Peyer's patch (tissue), 4 donors: ENCODE measurements around the gene GAB1. TPM values are rescaled to one million over a fixed set of nuclear protein-coding genes. Genes with fewer than 3 reads are reported as not detected.
A peak's percentile ranks its signal among the peaks of the same experiment; 100 is the strongest.
"Not testable (repeated sequence)": the region's sequence is repeated elsewhere in the genome, so short reads cannot be mapped to it uniquely, and the experiment has no call there.

Experiments
- DNase-seq, 3 donors: peaks; one replicate each; pipeline ENCODE4 v3.0.0-alpha.2; 2017 to 2019
- H3K27ac ChIP-seq, 4 donors: fragments of 200-600 bp; sonication (generic); one replicate each; pipeline ENCODE4 v1.5.1; 2016 to 2019
- H3K27me3 ChIP-seq, 2 donors: fragments of 200-600 bp; sonication (generic); one replicate each; pipeline ENCODE4 v1.5.1; 2019
- H3K36me3 ChIP-seq, 3 donors: fragments of 200-600 bp; sonication (generic); one replicate each; pipeline ENCODE4 v1.5.1; 2016 to 2019
- H3K4me1 ChIP-seq, 4 donors: fragments of 200-600 bp; sonication (generic); one replicate each; pipeline ENCODE4 v1.5.1; 2016 to 2019
- H3K4me3 ChIP-seq, 4 donors: fragments of 200-600 bp; sonication (generic); 1 replicate in 3 of 4; 2 replicates in 1 of 4; pipeline ENCODE4 v1.5.1; 2016 to 2019; ENCODE audit warnings: mild to moderate bottlenecking in 1 of 4
- H3K9me3 ChIP-seq, 4 donors: fragments of 200-600 bp; sonication (generic); one replicate each; pipeline ENCODE4 v1.5.1; 2016 to 2019; ENCODE audit warnings: mild to moderate bottlenecking in 1 of 4
- POLR2A ChIP-seq, 2 donors: fragments of 450-650 bp; IDR thresholded peaks; one replicate each; pipeline ENCODE4 v1.5.1; 2017; ENCODE audit warnings: antibody characterized with exemption in 2 of 2, mild to moderate bottlenecking in 2 of 2, moderate library complexity in 2 of 2
- total RNA-seq, 4 donors: library from RNA; depleted of rRNA; stranded (reverse); fragments of >200 nt; gene quantifications; one replicate each; pipeline ENCODE4 v1.1.0, GENCODE V29; 2016
- TF ChIP-seq, protein P1 (sequence below), 6 experiments: fragments of 450-650 bp in 4 of 6; fragments of 200-600 bp in 2 of 6; sonication (generic) in 1 of 6; IDR thresholded peaks; one replicate each; pipeline ENCODE4 v1.5.1; 2017 to 2019; ENCODE audit warnings: antibody characterized with exemption in 6 of 6, mild to moderate bottlenecking in 3 of 6, moderate library complexity in 1 of 6

GAB1 gene
- total RNA-seq, 4 donors from 2014 or later = 31.9 to 76.7 (median 40.5) TPM

DNA sequence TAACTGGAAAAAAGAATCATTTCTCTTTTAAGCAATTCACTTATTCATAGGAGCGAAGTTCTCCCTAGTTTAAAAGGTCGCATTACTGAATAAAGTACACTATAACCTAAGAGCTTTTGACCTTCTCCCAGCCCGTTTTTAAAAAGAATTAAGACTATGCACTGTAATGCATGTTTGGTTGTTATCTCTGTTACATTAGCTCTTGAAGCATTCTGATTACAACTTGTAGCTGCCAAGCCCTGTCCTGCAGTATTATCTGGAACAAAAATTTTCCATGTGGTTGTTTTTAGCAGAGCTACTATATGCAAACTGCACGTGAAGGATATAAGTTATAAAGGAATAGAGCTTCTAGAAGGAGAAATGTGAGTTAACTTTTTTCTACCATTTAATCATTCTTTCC is 8.1 kb downstream of the GAB1 start:
- no peaks in the 10 kb centered on the region for H3K27me3 ChIP-seq
- H3K4me1 ChIP-seq = peaks cover 0 to 12% (median 0%) of the 10 kb centered on the region in 4 donors
- no peak overlapping the region for H3K27ac ChIP-seq
- no peak for DNase-seq
- no peaks in the 10 kb centered on the region for H3K36me3 ChIP-seq
- H3K4me3 ChIP-seq = no peak overlapping the region
- TF ChIP-seq POLR2A (IDR thresholded peaks at IDR 0.05) = no peak
- TF ChIP-seq, protein P1, sequence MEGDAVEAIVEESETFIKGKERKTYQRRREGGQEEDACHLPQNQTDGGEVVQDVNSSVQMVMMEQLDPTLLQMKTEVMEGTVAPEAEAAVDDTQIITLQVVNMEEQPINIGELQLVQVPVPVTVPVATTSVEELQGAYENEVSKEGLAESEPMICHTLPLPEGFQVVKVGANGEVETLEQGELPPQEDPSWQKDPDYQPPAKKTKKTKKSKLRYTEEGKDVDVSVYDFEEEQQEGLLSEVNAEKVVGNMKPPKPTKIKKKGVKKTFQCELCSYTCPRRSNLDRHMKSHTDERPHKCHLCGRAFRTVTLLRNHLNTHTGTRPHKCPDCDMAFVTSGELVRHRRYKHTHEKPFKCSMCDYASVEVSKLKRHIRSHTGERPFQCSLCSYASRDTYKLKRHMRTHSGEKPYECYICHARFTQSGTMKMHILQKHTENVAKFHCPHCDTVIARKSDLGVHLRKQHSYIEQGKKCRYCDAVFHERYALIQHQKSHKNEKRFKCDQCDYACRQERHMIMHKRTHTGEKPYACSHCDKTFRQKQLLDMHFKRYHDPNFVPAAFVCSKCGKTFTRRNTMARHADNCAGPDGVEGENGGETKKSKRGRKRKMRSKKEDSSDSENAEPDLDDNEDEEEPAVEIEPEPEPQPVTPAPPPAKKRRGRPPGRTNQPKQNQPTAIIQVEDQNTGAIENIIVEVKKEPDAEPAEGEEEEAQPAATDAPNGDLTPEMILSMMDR (IDR thresholded peaks at IDR 0.05) = no peak
- H3K9me3 ChIP-seq = no peaks in the 10 kb centered on the region

DNA sequence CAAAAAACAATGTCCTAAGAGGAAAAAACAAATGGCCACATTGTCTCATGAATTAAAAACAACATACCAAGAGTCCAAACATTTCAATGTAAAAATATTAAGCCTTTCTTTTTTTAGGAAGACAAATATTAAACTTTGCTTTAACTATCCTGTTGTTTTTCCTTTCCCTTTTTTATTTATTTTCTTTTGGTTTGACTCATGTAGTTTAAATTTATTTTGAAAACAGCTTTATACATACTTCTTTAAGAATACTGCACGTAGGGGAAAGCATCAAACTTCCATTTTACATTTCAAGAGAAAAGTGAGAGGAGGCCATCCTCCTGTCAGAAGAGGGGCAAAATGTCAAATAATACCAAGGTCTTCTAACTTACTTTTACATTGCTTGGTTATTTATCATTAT is 8.7 kb downstream of the GAB1 start:
- DNase-seq = no peak
- TF ChIP-seq POLR2A (IDR thresholded peaks at IDR 0.05) = no peak
- TF ChIP-seq, protein P1 (IDR thresholded peaks at IDR 0.05) = no peak
- peaks cover 0 to 12% (median 0%) of the 10 kb centered on the region in 4 donors for H3K4me1 ChIP-seq
- no peaks in the 10 kb centered on the region for H3K27me3 ChIP-seq
- no peaks in the 10 kb centered on the region for H3K36me3 ChIP-seq
- no peak overlapping the region for H3K27ac ChIP-seq
- H3K4me3 ChIP-seq = no peak overlapping the region
- H3K9me3 ChIP-seq = no peaks in the 10 kb centered on the region

DNA sequence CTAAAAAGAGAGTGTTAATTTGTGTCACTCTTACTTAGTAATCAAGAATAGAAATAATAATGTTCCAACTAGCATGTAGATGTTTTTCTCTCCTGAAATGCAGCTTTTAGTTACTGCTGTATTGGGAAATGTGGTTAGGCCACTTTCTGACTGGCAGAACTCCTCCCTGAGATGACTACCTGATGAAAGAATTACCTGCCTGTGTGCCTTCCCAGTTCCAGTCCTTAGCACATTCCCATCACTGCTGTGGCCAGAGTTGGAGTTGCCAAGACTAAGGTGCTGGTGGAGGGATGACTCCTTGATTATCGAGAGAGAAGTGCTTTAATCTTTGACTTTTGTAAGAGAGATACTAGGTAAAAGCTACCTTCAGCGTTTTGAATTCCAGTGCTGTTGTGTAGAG is 9.5 kb downstream of the GAB1 start:
- H3K27me3 ChIP-seq = no peaks in the 10 kb centered on the region
- TF ChIP-seq, protein P1 (IDR thresholded peaks at IDR 0.05) = no peak
- TF ChIP-seq POLR2A (IDR thresholded peaks at IDR 0.05) = no peak
- H3K4me3 ChIP-seq = no peak overlapping the region
- no peak overlapping the region for H3K27ac ChIP-seq
- peaks cover 0 to 10% (median 0%) of the 10 kb centered on the region in 4 donors for H3K4me1 ChIP-seq
- H3K36me3 ChIP-seq = no peaks in the 10 kb centered on the region
- DNase-seq = no peak
- no peaks in the 10 kb centered on the region for H3K9me3 ChIP-seq

DNA sequence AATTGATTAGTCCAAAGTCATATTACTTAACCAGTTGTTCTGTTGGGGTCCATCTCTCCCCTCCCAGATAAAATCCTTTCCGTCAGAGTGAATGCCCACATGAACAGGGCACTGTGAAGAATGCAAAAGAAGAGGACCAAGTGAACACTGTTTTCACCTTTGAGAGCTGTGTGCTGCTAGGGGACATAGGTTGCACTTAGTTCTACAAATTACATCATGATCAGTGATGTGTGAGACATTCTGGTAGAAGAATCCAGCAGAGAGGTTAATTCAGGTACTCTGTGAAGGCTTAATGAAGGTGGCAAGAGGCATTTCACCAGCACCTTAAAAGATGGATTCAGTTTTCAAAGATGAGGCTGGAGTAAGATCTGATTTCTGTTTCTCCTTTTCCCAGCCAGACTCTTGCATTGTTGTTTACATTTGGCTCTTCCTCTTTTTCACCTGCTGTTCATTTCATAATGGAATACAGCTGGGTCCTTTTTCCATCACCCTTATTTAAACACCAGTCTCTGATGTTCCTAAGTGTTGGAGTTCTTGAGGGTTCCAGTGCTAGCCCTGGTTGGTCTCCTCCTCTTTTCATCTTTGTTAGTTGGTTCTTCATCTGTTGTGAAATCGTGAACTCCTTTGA is 10.9 kb downstream of the GAB1 start:
- TF ChIP-seq, protein P1 (IDR thresholded peaks at IDR 0.05) = no peak
- no peak for TF ChIP-seq POLR2A (IDR thresholded peaks at IDR 0.05)
- peaks cover 0 to 19% (median 4%) of the 10 kb centered on the region in 4 donors for H3K4me1 ChIP-seq
- no peaks in the 10 kb centered on the region for H3K36me3 ChIP-seq
- H3K27ac ChIP-seq = peak overlapping the region in 1 of 4 donors; percentile 7
- H3K4me3 ChIP-seq = no peak overlapping the region
- DNase-seq = no peak
- H3K27me3 ChIP-seq = no peaks in the 10 kb centered on the region
- H3K9me3 ChIP-seq = no peaks in the 10 kb centered on the region

DNA sequence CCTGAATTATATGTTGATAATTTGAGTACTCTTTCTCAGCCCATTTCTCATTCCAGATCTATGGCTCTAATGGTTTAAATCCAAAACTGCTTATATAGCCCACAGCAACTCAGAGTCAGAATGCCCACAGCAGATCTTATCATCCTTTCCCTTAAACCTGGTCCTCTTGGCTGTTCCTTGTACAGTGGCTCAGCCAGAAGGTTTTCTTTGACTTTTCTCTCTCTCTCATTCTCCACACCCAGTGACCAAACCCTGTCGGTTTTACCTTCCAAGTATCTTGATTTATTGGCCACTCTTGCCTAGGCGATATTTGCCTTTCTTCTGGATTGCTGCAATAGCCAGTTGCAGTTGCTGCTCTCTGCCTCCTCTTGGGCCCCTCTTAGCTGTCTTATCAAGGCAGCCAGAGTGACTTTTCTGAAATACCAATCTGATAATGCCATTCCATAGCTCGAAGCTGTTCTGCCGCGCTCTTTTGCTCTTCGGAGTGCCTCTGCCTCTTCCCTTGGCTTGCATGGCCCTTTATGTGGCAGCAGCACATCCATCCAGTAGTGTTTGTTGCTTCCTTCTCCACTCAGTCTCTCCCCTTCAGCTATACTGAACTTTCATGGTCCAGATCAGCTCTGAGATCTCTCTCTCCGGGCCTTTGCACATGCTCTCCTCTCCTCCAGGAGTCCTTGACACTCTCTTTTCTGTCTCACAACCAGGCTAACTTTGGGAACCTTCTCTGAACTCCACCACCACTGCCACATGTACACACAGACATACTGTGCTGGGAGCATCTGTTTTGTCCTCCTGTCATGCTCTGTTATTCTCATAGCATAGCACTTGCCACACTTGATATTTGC is 11.8 kb downstream of the GAB1 start:
- no peak for DNase-seq
- TF ChIP-seq POLR2A (IDR thresholded peaks at IDR 0.05) = no peak
- TF ChIP-seq, protein P1 (IDR thresholded peaks at IDR 0.05) = no peak
- Histone ChIP-seq H3K27me3 (no peaks in the 10 kb centered on the region), H3K4me3 (no peak overlapping the region), H3K4me1 (peaks cover 0 to 28% (median 4%) of the 10 kb centered on the region in 4 donors), H3K36me3 (no peaks in the 10 kb centered on the region), H3K9me3 (no peaks in the 10 kb centered on the region), H3K27ac (no peak overlapping the region)

DNA sequence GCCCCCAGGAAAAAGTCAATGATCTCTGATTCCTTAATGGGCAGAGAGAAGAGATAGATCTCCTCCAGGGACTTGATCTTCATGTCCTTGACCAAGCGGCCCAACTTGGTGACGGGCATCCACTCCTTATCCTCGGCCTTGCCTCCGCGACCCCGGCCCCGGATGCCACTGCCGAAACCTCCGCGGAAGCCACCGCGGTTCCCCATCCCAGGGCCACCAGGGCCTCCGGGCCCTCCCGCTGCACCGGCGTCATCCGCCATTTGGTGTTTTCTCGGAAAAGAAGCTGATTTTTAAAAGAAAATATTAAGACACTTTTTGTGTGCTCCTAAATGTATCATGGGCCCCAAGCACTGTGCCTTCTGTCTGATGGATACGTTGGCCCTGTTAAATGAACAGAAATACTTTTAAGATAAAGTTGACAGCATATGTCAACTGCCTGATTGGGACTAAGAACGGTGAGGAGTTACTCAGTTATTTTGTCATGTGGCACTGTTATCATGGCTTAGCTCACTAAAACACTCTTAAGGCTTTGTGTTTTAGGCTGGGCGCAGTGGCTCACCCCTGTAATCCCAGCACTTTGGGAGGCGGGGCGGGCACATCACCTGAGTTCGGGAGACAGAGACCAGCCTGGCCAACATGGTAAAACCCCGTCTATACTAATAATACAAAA is 13.3 kb downstream of the GAB1 start:
- H3K4me1 ChIP-seq = peaks cover 0 to 41% (median 4%) of the 10 kb centered on the region in 4 donors
- H3K36me3 ChIP-seq, H3K27ac ChIP-seq, DNase-seq, H3K27me3 ChIP-seq, H3K9me3 ChIP-seq, H3K4me3 ChIP-seq: not testable (repeated sequence)
